Suppressor macrophage (primary cell): ENCODE measurements around the gene FOXN1.
A peak's percentile ranks its signal among the peaks of the same experiment; 100 is the strongest.
"Not testable (repeated sequence)": the region's sequence is repeated elsewhere in the genome, so short reads cannot be mapped to it uniquely, and the experiment has no call there.

Experiments
- DNase-seq, 4 experiments: peaks; one replicate each; pipeline ENCODE4 v3.0.0-alpha.2; 2020 to 2022

The FOXN1 gene

GRCh38 chr17:28575126-28575795 lies 69.1 kb downstream of the FOXN1 start:
- no peak for DNase-seq

- DNase-seq = not testable (repeated sequence)
Measured at GRCh38 chr17:28576016-28576415, 69.9 kb downstream of the FOXN1 start.

- DNase-seq = peak; percentile 96 to 99 (median 98)
Measured at GRCh38 chr17:28576758-28577465, 70.8 kb downstream of the FOXN1 start, which contains the start of gene ALDOC. ALDOC (minus strand) TSS chr17:28576895; CDS start chr17:28575532, 1,363 bp downstream.

GRCh38 chr17:28577466-28577824 lies 71.3 kb downstream of the FOXN1 start:
- DNase-seq = no peak

GRCh38 chr17:28578246-28579195 lies 72.4 kb downstream of the FOXN1 start:
- DNase-seq = no peak

GRCh38 chr17:28579526-28579925 lies 73.4 kb downstream of the FOXN1 start:
- DNase-seq = no peak

GRCh38 chr17:28580959-28581358 lies 74.8 kb downstream of the FOXN1 start:
- DNase-seq = no peak

- DNase-seq = no peak
Measured at GRCh38 chr17:28582513-28582912, 76.4 kb downstream of the FOXN1 start.

GRCh38 chr17:28584434-28584833 lies 78.3 kb downstream of the FOXN1 start:
- no peak for DNase-seq

- DNase-seq = no peak
Measured at GRCh38 chr17:28585851-28586250, 79.7 kb downstream of the FOXN1 start.
